ENCODE results near the gene KDM7A. TPM values are rescaled to one million over a fixed set of nuclear protein-coding genes. Genes with fewer than 3 reads are reported as not detected.
A peak's percentile ranks its signal among the peaks of the same experiment; 100 is the strongest.
"Not testable (repeated sequence)": the region's sequence is repeated elsewhere in the genome, so short reads cannot be mapped to it uniquely, and the experiment has no call there.

KDM7A gene
- polyA plus RNA-seq, 1 donor: 17.5 TPM

- DNase-seq: no peak
Measured at GRCh38 chr7:140201393-140201792, 24.6 kb upstream of the KDM7A start.

- no peak for DNase-seq
Measured at GRCh38 chr7:140200061-140200989, 23.5 kb upstream of the KDM7A start.

GRCh38 chr7:140197938-140198337 is 21.2 kb upstream of the KDM7A start:
- DNase-seq: no peak

GRCh38 chr7:140197218-140197890 is 20.6 kb upstream of the KDM7A start:
- no peak for DNase-seq

GRCh38 chr7:140196361-140197217 is 19.8 kb upstream of the KDM7A start:
- no peak for DNase-seq

GRCh38 chr7:140195859-140196258 is 19.1 kb upstream of the KDM7A start:
- DNase-seq: no peak

- no peak for DNase-seq
Measured at GRCh38 chr7:140192620-140193019, 15.8 kb upstream of the KDM7A start.

GRCh38 chr7:140192176-140192575 is 15.4 kb upstream of the KDM7A start:
- no peak for DNase-seq

- DNase-seq: no peak
Measured at GRCh38 chr7:140190588-140190987, 13.8 kb upstream of the KDM7A start.

- no peak for DNase-seq
Measured at GRCh38 chr7:140189917-140190316, 13.1 kb upstream of the KDM7A start.

- DNase-seq: no peak
Measured at GRCh38 chr7:140182917-140183316, 6.1 kb upstream of the KDM7A start.

- no peak for DNase-seq
Measured at GRCh38 chr7:140179339-140179738, 2.6 kb upstream of the KDM7A start.

GRCh38 chr7:140176122-140176701 is 571 bp downstream of the KDM7A start:
- DNase-seq: no peak

GRCh38 chr7:140175221-140176121 is 1.3 kb downstream of the KDM7A start:
- peak; percentile 92 for DNase-seq

GRCh38 chr7:140174217-140174616 is 2.6 kb downstream of the KDM7A start:
- no peak for DNase-seq

GRCh38 chr7:140170375-140170774 is 6.4 kb downstream of the KDM7A start:
- DNase-seq: no peak

GRCh38 chr7:140168816-140169215 is 8.0 kb downstream of the KDM7A start:
- no peak for DNase-seq

GRCh38 chr7:140165422-140165821 is 11.4 kb downstream of the KDM7A start:
- DNase-seq: no peak

GRCh38 chr7:140162081-140162480 is 14.7 kb downstream of the KDM7A start:
- DNase-seq: not testable (repeated sequence)

GRCh38 chr7:140161047-140161446 is 15.7 kb downstream of the KDM7A start:
- no peak for DNase-seq

GRCh38 chr7:140160308-140160707 is 16.5 kb downstream of the KDM7A start:
- DNase-seq: no peak

All from left kidney (tissue), 2 donors.